Erythroblast (primary cell): ENCODE measurements around the gene SPX.

Source experiments
- DNase-seq, 2 experiments: peaks; one replicate each; lab custom pipeline; 2025; lab: John Stamatoyannopoulos, UW
- GATA1 ChIP-seq: IDR thresholded peaks from 2 replicates; pipeline ENCODE4 v1.6.1; 2011; ENCODE audit warnings: low read depth, mild to moderate bottlenecking, control low read depth, low read length, moderate library complexity
- POLR2A ChIP-seq: IDR thresholded peaks from 2 replicates; pipeline ENCODE4 v1.6.1; 2011; ENCODE audit warnings: mild to moderate bottlenecking, low read length

SPX gene

DNA sequence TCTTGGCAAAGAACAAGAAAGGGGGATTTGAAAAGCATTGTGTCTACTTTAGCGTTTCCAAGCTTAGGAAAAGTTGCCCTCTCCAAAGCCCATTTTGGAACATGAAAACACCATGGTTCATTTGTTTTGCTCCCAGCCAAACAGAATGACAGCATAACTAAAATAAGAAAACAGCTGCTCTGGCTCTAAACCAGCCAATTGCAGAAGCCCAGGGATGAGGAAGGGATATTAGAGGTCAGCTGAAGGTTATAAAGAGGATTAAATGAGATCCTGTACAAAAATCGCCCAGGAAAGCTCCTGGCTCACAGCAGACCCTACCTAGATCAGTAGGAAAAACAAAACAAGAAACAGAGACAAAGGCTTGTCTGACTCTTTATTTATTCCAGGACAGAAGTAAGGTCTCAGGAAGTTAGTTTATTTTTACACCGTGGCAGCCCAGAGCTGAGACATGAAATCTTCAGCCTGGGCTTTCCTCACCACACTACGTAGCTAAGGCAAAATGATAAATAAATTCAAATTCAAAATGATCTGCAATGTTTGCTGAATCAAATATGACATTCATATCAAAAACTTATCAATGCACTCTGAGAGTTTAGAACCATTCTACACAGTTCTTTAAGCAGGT is 25.9 kb downstream of the SPX start:
- TF ChIP-seq GATA1 (no peak), POLR2A (no peak)
- no peak for DNase-seq

DNA sequence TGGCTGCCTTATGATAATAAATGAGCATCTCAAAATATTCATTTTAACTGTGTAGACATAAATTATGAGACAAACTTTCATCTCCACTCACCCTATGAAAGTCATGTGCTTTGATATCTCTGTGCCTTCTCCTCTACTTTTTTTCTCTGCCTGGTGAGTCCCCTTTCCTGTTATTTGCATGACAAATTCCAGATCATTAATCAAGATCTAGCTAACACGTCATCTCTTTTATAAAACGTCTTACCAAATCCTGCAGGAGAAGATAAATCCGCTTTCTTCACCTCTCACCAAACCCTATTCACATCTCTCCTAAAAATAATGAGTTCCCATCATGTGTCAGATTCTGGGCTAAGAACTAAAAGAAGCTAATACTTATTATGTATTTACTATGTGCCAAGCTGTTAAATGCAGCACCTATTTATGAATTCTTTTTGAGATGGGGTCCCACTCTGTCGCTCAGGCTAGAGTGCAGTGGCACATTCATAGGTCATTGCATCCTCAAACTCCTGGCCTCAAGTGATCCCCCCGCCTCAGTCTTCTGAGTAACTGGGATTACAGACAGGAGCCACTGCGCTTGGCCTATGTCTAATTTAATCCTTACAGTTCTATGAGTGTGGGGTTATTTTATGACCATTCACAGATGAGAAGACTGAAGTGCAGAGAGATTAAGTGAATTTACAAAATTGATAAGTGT is 26.7 kb downstream of the SPX start:
- DNase-seq, result no peak
- TF ChIP-seq GATA1 (no peak), POLR2A (no peak)

DNA sequence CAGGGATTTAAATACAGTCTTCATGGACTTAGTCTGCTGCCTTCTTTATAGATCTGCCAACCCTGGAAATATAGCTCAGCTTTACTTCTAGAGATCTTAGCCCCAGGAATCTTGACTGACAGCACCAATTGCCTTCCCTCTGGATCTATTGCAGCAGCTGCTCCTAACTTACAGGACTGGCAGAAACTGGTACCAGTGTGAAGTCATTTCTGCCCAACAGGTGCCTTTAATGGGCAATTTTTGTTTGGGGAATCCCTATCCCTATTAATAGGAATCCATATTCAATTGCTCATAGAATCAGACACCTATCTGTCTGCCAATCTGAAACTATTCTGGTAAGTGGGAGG is 27.2 kb downstream of the SPX start:
- no peak for DNase-seq
- no peak for TF ChIP-seq POLR2A
- TF ChIP-seq GATA1, result no peak

DNA sequence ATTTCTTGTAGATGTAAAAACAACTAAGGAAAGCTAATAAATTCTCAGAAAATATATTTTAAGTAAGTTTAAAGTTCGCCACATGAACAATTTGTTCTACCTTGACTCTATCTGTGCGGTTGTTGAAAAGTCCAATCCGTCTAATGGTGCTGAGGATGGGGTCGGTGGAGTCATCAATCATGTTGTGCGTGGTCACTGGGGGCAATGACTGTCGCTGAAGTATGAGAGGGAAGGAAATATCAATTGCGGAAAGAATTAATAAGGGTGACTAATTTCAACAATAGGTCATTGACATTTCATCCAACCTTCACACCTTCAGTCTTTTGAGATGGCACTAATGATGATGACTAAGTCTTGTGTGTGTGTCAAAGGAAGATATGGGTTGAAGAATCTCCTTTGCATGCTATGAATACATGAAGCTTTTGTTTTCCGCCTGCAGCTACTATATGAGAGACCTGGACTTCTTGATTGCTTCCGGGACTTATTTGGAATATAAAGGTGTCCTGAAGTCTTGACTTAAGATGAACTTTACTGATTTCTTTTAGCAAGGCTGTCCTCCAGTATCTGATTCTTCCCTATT is 32.1 kb downstream of the SPX start:
- TF ChIP-seq GATA1 (no peak), POLR2A (no peak)
- no peak for DNase-seq

DNA sequence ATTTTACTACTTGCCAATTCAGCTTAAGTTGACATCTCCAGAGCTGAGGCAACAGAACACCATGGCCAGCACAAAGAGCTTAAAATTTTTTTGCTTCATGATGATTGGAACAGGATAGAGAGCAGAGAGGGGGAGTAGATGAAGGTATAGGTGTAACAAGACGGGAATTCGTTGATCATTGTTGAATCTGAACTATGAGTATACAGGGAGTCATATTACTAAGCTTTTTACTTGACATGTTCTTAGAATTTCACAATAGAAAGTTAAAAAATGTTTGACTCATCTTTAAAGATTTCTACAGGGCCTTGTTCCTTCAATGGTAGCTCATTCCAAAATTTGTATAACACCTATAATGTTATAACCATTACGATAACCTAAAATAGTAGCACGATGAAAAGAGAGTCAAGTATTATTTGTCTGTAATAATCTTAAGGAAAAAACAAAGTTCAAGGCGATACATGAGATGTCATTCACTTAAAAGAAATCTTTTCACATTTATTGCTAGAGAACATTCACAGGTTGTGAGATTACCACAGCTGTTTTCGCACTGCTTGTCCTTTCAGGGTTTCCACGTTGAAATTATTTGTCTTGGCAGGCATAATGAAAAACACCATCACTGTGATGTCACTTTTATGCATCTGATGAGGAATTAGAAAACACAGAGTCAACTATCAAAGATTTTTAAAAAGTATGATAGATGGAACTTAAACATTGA is 33.9 kb downstream of the SPX start:
- TF ChIP-seq GATA1 (no peak), POLR2A (no peak)

DNA sequence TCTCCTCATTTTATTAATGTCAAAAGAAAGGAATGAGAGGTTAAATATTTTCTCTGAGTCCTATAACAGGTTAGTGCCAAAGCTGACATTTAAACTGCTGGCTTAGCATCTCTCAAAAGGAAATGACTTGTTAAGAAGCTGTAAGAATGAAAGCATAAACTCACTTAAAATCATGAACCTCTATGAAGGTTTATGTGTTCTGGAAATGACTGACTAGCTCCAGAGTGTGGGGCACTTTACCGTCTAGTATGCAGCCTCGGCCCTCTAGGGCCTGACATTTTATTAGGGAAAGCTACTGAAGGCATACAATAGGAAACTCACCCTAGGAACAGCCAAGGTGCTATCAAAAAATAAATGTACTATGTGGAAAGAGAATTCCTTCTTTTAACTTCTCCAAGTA is 35.1 kb downstream of the SPX start:
- no peak for DNase-seq
- TF ChIP-seq GATA1 (no peak), POLR2A (no peak)

More for the DNA sequence above, 33.9 kb downstream of the SPX start:
- no peak for DNase-seq

DNA sequence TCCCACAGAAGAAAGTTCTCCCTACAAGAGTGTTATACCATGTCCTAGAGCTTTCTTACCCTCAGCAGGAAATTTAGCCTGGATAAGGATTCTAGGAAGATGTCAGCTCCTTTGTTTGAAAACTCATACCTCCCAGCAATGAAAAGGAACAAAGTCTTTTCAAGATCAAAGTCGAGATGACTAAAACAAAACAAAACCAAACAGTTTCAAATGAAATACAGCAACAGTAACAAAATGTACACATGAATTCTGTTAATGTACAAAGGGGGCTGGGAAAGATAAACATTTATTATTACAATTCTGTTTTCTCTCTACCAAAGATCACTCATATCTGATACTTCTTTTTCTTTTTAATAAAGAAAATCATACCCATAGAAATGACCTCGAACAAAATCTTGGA is 36.8 kb downstream of the SPX start:
- no peak for DNase-seq
- TF ChIP-seq POLR2A (no peak), GATA1 (no peak)

DNA sequence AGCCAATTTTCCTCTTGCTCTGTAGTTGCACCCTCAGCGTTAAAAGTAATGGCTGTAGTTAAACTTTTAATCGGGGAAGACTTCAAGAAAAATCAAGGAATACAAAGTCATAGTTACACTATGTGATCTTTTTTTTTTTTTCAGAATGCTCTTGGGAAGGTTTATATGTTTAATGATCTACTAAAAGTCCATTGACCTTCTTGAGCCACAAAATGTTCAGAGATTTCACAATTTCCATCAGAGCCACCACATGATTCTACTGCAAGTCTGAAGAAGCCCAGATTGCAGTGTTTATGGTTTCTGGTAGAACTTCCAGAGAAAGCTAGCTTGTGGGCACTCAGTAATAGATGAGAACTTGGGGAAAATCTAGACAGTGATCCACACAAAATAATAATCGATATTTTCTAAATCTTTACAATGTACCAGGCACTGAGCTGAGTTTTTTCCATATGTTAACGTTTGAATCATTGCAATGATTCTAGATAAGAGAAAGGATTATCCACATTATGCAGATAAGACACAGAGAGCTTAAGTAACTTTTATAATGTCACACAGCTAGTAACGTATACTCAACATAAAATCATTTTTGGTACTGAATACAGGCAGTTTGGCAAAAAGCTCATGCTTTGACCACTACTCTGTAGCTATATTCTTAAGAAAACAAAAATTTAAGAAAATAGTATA is 40.3 kb downstream of the SPX start:
- TF ChIP-seq GATA1 (no peak), POLR2A (no peak)
- no peak for DNase-seq

DNA sequence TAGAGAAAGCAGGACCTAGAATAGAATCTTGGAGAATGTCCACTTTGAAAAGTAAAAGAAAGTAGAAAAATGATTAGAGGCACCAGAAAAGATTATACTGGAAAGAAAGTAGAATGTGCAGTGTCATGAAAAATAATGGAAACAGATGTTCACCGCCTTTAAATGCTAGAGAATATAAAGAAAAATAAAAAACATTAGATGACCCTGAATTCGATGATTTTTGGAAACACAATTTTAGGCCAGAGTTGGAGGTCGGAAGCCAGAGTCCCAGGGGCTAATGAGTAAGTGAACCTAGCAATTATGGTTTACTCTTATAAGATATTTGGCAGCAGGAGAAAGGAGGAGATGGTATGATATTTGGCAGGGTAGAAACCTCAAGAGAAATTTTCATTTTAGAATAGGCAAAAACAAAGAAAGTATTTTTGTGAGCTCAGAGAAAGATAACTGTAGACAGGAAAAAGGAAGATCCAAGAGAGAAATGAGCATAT is 40.9 kb downstream of the SPX start:
- DNase-seq, result no peak
- TF ChIP-seq POLR2A (no peak), GATA1 (no peak)

DNA sequence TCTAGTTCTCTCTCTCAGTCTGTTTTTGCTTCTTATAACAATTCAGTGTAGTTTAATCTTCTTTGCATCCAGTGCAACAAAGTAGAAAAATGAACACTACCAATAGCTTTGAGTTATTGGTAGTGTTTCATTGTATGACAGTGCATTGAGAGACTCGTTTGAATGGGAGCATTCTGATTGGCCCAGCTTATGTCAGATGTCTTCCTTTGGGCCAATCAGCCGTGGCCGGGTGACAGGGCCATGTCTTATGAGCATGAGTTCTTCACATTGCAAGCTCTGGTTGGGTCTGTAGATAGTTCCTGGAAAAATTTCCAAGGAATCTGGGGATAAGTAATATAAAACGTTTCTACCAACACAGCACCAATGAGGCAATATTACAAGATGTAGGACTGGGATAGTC is 42.0 kb downstream of the SPX start:
- DNase-seq, result no peak

DNA sequence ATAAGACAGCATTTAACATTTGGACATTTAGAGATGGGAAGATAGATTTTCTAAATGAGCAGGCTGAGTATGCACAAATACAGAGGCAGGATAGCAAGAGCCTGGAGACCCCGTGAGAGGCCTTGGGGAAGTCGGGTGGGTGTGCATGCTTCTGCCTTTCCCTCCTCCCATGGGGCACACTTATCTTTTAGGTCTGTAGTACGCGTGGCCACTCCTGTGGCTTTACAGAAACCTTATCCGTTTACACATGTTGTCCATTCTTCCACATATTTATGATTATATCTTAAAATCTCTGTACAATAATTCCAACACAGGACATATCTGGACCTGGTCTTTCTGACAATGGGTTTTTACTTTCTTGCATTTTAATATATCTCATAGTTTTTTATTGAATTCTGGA is 45.0 kb downstream of the SPX start:
- peak in 1 of 2 experiments; percentile 19 for DNase-seq
- TF ChIP-seq GATA1 (no peak), POLR2A (no peak)

More for the DNA sequence above, 42.0 kb downstream of the SPX start:
- TF ChIP-seq GATA1, result no peak
- no peak for TF ChIP-seq POLR2A

DNA sequence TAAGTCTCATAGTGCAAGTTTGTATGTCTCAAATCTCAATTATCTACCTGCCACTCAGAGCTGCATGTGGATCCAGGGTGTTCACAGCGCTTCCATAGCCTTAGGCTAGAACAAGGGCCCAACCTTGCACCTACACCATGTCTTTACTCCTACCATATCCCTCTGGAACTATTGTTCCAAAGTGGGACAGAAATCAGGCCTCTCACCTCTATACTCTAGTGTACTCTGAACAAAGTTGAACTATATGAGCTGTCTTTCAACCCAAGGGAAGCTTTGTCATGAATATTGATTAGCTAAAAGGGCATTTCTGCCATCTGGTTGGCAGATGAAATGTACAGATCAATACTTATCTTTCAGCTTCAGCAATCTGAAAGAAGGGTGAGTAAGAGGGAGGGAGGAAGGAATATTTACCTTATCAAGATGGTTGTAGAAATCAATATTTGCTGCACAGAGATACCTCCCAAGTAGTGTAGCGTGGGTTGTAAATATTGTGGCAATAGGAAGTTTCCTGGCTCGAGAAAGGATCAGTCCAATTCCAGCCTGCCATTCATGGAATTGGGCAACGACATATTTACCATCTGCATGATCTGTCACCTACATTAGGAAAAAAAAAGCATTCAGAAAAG is 47.8 kb downstream of the SPX start:
- DNase-seq, result no peak
- no peak for TF ChIP-seq GATA1

DNA sequence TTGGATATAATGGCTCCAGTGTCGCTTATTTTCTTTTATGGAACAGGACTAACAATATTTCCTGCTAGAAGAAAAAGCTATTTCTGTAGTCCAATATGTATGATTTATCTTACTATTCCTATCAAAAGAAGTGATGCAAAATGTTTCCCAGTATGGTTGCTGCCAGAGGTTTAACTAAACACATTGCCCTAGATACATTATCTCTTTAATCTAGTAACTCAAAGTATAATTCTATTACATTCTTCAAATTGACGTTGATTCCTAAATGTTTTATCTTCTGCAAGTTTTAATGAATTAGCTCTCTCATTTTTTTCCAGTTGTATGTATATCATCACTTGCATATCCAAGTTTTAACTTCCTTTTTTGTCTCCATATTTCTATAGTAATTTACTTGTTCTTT is 50.3 kb downstream of the SPX start:
- TF ChIP-seq GATA1, result no peak
- no peak for TF ChIP-seq POLR2A
- no peak for DNase-seq
